ENCODE results near the gene CHRNE.
A peak's percentile ranks its signal among the peaks of the same experiment; 100 is the strongest.
"Not testable (repeated sequence)": the region's sequence is repeated elsewhere in the genome, so short reads cannot be mapped to it uniquely, and the experiment has no call there.

Gene CHRNE

DNA sequence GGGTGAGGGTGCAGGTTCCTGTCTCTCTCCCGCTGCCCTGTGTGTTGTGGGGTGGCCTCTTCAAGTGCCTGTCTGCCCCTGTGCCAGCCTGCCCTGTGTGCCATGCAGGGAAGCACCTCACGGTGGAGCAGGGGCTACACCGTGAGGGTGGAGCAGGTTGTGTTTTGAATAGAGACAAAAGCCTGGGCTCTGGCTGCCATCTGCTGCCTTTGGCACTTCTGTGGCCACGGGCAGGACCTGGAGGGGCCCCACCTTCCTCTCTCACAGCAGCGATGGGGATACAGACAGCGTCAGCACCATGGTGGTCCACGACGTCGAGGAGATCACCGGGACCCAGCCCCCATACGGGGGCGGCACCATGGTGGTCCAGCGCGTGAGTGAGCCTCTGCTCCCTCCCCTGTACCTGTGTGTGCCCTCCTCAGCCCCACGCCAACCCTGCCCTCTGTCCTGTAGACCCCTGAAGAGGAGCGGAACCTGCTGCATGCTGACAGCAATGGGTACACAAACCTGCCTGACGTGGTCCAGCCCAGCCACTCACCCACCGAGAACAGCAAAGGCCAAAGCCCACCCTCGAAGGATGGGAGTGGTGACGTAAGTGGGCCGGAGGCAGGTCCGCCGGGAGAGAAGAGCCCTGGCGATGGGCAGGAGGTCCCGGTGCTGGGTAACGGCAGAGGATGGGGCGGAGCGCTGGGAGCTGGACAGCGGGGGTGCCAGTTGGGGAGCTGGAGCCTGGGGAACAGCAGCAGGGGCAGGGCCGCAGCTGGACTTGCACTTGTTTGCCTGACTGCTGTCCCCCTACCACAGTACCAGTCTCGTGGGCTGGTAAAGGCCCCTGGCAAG is 9.0 kb downstream of the CHRNE start:
- no peak overlapping the region for H3K27ac ChIP-seq
- no peak overlapping the region for H3K4me3 ChIP-seq

- no peak overlapping the region for H3K4me3 ChIP-seq
- no peak overlapping the region for H3K27ac ChIP-seq
Observed at GRCh38 chr17:4893272-4893671, 9.6 kb downstream of the CHRNE start.

- Histone ChIP-seq H3K27ac (no peak overlapping the region), H3K4me3 (no peak overlapping the region)
Observed at GRCh38 chr17:4892499-4893221, 10.2 kb downstream of the CHRNE start.

DNA sequence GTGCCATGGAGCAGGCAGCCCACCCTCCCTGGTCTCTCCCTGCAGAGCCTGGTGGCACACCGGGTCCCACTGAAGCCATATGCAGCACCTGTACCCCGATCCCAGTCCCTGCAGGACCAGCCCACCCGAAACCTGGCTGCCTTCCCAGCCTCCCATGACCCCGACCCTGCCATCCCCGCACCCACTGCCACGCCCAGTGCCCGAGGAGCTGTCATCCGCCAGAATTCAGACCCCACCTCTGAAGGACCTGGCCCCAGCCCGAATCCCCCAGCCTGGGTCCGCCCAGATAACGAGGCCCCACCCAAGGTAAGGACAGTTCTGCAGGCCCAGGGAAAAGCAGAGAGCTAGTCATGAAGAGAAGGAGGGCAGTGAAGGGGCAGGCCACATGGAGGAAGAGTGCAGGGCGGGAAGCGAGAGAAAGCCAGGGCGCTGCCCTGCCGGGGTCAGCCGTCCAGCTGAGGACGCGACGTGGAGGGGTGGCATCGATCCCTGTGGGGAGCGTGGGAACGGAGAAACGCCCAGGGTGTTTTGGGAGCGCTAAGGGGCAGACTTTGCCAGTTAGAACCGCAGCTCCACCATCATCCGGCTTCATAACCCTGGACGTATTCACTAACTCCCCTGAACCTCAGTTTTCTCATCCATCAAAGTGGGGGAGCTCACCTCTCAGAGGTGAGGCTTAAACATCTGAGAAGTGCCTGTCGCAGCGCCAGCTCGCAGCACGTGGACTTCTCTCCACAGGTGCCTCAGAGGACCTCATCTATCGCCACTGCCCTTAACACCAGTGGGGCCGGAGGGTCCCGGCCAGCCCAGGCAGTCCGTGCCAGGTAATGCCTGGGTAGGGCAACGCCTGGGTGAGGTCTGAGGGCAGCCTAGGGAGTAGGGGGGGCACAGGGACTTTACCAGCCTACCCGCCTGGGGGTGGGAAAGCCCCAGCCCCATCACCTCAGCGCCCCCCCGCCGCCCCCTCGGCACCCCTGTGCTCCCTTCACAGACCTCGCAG is 11.2 kb downstream of the CHRNE start:
- Histone ChIP-seq H3K27ac (no peak overlapping the region), H3K4me3 (no peak overlapping the region)

DNA sequence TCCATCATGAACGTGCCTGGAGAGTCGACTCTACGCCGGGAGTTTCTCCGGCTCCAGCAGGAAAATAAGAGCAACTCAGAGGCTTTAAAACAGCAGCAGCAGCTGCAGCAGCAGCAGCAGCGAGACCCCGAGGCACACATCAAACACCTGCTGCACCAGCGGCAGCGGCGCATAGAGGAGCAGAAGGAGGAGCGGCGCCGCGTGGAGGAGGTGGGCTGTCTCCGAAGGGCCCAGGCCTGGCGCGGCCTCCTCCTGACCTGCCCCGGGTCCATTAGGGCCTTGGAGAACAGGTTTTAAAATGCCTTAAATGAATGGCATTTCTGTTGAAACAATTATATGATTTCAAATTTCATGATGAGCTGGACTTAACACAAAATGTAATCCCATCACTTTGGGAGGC is 15.3 kb downstream of the CHRNE start:
- no peak overlapping the region for H3K27ac ChIP-seq
- H3K4me3 ChIP-seq = no peak overlapping the region

DNA sequence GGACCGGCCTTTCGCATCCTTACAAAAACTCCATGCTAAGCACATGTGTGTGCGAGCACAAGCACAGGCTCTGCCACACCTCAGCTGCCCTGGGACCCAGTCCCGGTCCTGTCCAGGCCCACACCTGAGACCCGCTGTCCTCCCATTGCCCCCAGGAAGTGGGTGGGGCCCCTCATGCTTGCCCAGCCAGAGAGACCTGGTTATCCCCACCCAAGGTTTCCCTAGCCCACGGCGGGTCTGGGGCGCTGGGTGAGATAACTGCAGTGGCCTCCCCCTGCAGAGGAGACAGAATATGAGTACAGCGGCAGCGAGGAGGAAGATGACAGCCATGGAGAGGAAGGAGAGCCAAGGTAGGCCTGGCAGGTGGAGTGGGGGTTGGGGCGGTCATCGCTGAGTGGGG is 16.1 kb downstream of the CHRNE start:
- no peak overlapping the region for H3K27ac ChIP-seq
- no peak overlapping the region for H3K4me3 ChIP-seq

DNA sequence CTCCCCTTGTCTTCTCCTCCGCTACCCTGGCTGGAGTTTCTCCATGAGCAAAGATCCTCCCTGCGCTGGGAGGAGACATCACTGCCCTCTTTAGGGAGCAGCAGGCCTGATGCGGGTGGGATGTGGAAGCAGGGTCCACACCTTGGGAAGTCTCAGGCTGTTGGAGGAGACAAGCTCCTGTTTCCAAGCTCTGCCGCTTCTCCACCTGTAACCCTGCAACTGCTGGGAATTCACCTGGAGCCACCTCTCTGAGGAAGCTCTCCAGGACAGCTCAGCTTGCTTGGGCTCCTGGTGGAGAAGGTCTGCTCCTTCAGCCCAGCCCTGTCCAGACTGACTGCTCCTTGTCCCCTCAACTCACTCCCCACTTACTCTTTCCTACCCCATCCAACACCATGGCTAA is 18.4 kb downstream of the CHRNE start:
- Histone ChIP-seq H3K4me3 (no peak overlapping the region), H3K27ac (no peak overlapping the region)

DNA sequence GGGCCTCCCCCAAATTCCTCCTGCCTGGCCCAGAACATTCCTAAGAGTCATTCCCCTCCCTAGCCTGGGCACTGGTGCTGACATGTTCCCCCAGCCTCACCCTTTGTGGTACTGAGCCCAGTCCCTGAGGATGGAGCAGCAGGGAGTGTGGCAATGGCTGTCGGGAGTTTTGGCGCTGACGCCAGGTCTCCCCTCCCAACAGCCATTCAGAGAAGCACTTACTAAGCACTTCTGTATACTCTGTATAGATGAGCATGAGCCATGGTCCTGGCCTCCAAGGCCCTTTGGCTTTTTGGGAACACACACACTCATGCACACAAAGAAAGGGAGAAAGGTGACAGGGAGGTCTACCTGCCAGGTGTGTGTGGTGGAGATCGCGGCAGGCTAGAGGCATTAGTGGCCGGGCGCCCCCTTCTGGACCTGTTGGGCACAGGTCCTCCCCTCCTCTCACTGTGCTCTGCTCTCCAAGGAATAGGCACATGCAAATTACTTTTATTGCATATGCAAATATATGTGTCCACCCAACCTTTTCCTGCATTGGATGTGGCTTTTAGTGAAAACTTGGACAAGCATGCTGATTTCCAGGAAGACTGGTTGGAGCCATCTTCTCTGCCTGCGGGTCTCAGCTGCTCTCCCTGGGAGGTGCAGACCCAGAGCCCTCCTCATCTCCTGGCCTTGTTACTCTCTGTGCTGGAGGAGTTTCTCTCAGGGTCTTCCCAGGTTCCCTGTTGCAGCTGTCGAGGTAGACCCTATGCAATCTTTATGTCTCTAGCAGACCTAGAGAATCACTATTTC is 20.9 kb downstream of the CHRNE start:
- no peak overlapping the region for H3K4me3 ChIP-seq
- peak overlapping the region in 12 of 21 experiments; percentile 16 to 77 (median 46) for H3K27ac ChIP-seq

GRCh38 chr17:4880857-4881256 is 22.0 kb downstream of the CHRNE start:
- Histone ChIP-seq H3K27ac (peak overlapping the region in 14 of 21 experiments; percentile 25 to 77 (median 52)), H3K4me3 (no peak overlapping the region)

- Histone ChIP-seq H3K27ac (peak overlapping the region in 2 of 21 experiments; percentile 29 to 55), H3K4me3 (no peak overlapping the region)
Observed at GRCh38 chr17:4879601-4880000, 23.3 kb downstream of the CHRNE start.

GRCh38 chr17:4877089-4877488 is 25.8 kb downstream of the CHRNE start:
- H3K27ac ChIP-seq = peak overlapping the region in 2 of 21 experiments; percentile 41 to 51
- no peak overlapping the region for H3K4me3 ChIP-seq

GRCh38 chr17:4872786-4873185 is 30.1 kb downstream of the CHRNE start:
- H3K27ac ChIP-seq = peak overlapping the region in 4 of 21 experiments; percentile 24 to 40 (median 29)
- no peak overlapping the region for H3K4me3 ChIP-seq

DNA sequence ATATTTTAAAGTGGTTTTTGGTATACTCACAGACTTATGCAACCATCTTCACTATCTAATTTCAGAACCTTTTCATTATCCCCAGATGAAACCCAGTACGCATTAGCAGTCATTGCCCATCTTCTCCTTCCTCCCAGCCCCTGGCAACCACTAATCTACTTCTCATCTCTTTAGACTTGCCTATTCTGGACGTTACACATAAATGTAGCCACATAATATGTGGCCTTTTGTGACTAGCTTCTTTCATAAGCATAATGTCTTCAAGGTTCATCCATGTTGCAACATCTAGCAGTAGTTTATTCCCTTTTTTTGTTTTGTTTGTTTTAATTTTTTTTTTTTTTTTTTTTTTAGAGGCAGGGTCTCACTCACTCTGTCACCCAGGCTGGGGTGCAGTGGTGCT is 32.0 kb downstream of the CHRNE start:
- H3K4me3 ChIP-seq = no peak overlapping the region
- H3K27ac ChIP-seq = no peak overlapping the region

DNA sequence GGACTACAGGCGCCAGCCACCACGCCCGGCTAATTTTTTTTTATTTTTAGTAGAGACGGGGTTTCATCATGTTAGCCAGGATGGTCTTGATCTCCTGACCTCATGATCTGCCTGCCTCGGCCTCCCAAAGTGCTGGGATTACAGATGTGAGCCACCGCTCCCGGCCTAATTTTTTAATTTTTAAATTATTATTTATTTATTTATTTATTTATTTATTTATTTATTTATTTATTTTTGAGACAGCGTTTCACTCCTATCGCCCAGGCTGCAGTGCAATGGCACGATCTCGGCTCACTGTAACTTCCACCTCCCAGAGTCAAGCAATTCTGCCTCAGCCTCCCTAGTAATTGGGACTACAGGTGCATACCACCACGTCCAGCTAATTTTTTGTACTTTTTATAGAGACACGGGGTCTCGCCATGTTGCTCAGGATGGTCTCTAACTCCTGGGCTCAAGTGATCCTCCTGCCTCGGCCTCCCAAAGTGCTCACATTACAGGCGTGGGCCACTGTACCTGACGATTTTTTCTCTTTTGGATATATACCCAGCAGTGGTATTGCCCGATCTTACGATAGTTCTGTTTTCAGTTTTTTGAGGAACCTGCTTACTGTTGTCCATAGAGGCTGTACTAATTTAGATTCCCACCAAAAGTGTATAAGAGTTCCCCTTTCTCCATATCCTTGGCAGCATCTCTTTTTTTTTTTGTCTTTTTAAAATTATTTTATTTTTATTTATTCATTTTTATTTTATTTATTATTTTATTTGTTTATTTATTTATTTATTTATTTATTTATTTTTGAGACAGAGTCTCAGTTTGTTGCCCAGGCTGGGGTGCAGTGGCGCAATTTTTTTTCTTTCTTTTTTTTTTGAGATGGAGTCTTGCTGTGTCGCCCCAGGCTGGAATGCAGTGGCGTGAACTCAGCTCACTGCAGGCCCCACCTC is 33.6 kb downstream of the CHRNE start:
- H3K27ac ChIP-seq, H3K4me3 ChIP-seq: not testable (repeated sequence)

GRCh38 chr17:4867535-4867934 is 35.4 kb downstream of the CHRNE start:
- not testable (repeated sequence) for H3K4me3 ChIP-seq, H3K27ac ChIP-seq

- no peak overlapping the region for H3K4me3 ChIP-seq
- H3K27ac ChIP-seq = no peak overlapping the region
Observed at GRCh38 chr17:4863321-4863720, 39.6 kb downstream of the CHRNE start.

- H3K27ac ChIP-seq = no peak overlapping the region
Observed at GRCh38 chr17:4862720-4863119, 40.2 kb downstream of the CHRNE start.

DNA sequence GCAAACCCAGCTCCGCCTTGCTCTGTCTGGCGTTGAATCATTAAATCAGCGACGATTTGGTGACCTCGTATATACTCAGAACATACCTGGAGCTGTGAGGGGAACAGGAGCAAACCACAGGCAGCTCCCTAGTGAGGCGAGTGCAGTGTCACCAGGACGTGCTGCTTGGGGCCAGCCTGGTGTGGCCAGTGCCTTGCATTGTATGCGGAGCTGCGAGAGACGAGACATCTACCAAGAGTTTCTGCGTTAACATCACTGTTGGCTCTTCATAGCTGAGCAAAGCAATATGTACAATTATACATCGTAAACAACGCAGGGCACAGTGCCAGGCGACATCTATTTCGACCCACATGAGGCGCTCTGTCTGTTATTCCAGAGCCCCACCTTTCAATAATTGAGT is 41.8 kb downstream of the CHRNE start:
- peak overlapping the region in 2 of 7 experiments; percentile 26 to 40 for H3K4me3 ChIP-seq
- H3K27ac ChIP-seq = peak overlapping the region in 12 of 21 experiments; percentile 67 to 87 (median 78)

More at GRCh38 chr17:4862720-4863119, 40.2 kb downstream of the CHRNE start:
- no peak overlapping the region for H3K4me3 ChIP-seq

Measured in skin epidermis (tissue), 12 donors.